ENCODE data around the gene GALNTL6.

Gene GALNTL6

GRCh38 chr4:172945611-172946010, 1132.4 kb downstream of the GALNTL6 start:
- H3K36me3 Mint-ChIP-seq (ENCODE audit: low read depth): no peaks in the 10 kb centered on the region
- H3K4me3 Mint-ChIP-seq: no peak overlapping the region
- peaks cover 2% of the 10 kb centered on the region for H3K27me3 Mint-ChIP-seq (ENCODE audit: low read depth, poor library complexity)
- no peak for TF ChIP-seq CTCF (IDR thresholded peaks at IDR 0.05)
- no peaks in the 10 kb centered on the region for H3K9me3 Mint-ChIP-seq
- H3K27ac Mint-ChIP-seq: no peak overlapping the region
- H3K4me1 Mint-ChIP-seq: no peaks in the 10 kb centered on the region
- DNase-seq: no peak

GRCh38 chr4:172946503-172946902, 1133.3 kb downstream of the GALNTL6 start:
- DNase-seq: no peak
- Mint-ChIP-seq H3K36me3 (ENCODE audit: low read depth) (no peaks in the 10 kb centered on the region), H3K9me3 (no peaks in the 10 kb centered on the region), H3K4me1 (no peaks in the 10 kb centered on the region), H3K27me3 (ENCODE audit: low read depth, poor library complexity) (peaks cover 2% of the 10 kb centered on the region), H3K27ac (no peak overlapping the region), H3K4me3 (no peak overlapping the region)
- TF ChIP-seq CTCF (IDR thresholded peaks at IDR 0.05): no peak

- H3K36me3 Mint-ChIP-seq (ENCODE audit: low read depth): no peaks in the 10 kb centered on the region
- H3K27ac Mint-ChIP-seq: no peak overlapping the region
- no peak for TF ChIP-seq CTCF (IDR thresholded peaks at IDR 0.05)
- no peak overlapping the region for H3K4me3 Mint-ChIP-seq
- no peak for DNase-seq
- H3K9me3 Mint-ChIP-seq: no peaks in the 10 kb centered on the region
- peaks cover 2% of the 10 kb centered on the region for H3K27me3 Mint-ChIP-seq (ENCODE audit: low read depth, poor library complexity)
- H3K4me1 Mint-ChIP-seq: no peaks in the 10 kb centered on the region
These were observed 1134.4 kb downstream of the GALNTL6 start for GRCh38 chr4:172947594-172947993.

GRCh38 chr4:172950990-172951389, 1137.8 kb downstream of the GALNTL6 start:
- H3K27me3 Mint-ChIP-seq (ENCODE audit: low read depth, poor library complexity): peaks cover 2% of the 10 kb centered on the region
- no peak for DNase-seq

GRCh38 chr4:172951679-172952451, 1138.7 kb downstream of the GALNTL6 start:
- H3K27me3 Mint-ChIP-seq (ENCODE audit: low read depth, poor library complexity): peaks cover 2% of the 10 kb centered on the region
- H3K4me3 Mint-ChIP-seq: no peak overlapping the region
- no peaks in the 10 kb centered on the region for H3K9me3 Mint-ChIP-seq
- no peaks in the 10 kb centered on the region for H3K4me1 Mint-ChIP-seq
- no peak for TF ChIP-seq CTCF (IDR thresholded peaks at IDR 0.05)
- no peak overlapping the region for H3K27ac Mint-ChIP-seq
- no peak for DNase-seq
- no peaks in the 10 kb centered on the region for H3K36me3 Mint-ChIP-seq (ENCODE audit: low read depth)

More at GRCh38 chr4:172950990-172951389, 1137.8 kb downstream of the GALNTL6 start:
- no peaks in the 10 kb centered on the region for H3K4me1 Mint-ChIP-seq
- H3K27ac Mint-ChIP-seq: no peak overlapping the region
- no peaks in the 10 kb centered on the region for H3K9me3 Mint-ChIP-seq
- no peak overlapping the region for H3K4me3 Mint-ChIP-seq
- H3K36me3 Mint-ChIP-seq (ENCODE audit: low read depth): no peaks in the 10 kb centered on the region
- TF ChIP-seq CTCF (IDR thresholded peaks at IDR 0.05): no peak
